OCI-LY1 (cell line): ENCODE measurements around the gene ZBED5.

Experiments
- CTCF ChIP-seq: fragments of 200-600 bp; sonication (generic), shearing (Covaris generic); IDR thresholded peaks from 2 replicates; pipeline ENCODE4 v1.5.1; 2017; ENCODE audit warnings: mild to moderate bottlenecking, antibody characterized with exemption, low read length, moderate library complexity, mixed read lengths
- EZH2 ChIP-seq: fragments of 200-600 bp; sonication (generic), shearing (Covaris generic); IDR thresholded peaks from 2 replicates; pipeline ENCODE4 v1.8.0; 2017; ENCODE audit warnings: borderline replicate concordance, mixed run types, mild to moderate bottlenecking, antibody characterized with exemption, low read length, moderate library complexity, mixed read lengths

- TF ChIP-seq CTCF (no peak), EZH2 (no peak)
Measured at GRCh38 chr11:10866893-10867331, 9.1 kb upstream of the ZBED5 start.
